KMS-11 (cell line): Measurements from ENCODE around the gene CD82.

Experiments used
- H2AFZ ChIP-seq: fragments of 200-600 bp; sonication (generic); 2 replicates; pipeline ENCODE4 v1.6.1; 2016; ENCODE audit warnings: antibody characterized with exemption, mixed run types, low read depth
- H3K27ac ChIP-seq: fragments of 200-600 bp; sonication (generic); 2 replicates; pipeline ENCODE4 v1.6.1; 2016; ENCODE audit warnings: mild to moderate bottlenecking, mixed run types
- H3K27me3 ChIP-seq: fragments of 200-600 bp; sonication (generic); 2 replicates; pipeline ENCODE4 v1.6.1; 2017; ENCODE audit warnings: mild to moderate bottlenecking, low read depth, mixed run types, moderate library complexity; ENCODE audit not compliant: insufficient read depth
- H3K36me3 ChIP-seq: fragments of 200-600 bp; sonication (generic); 2 replicates; pipeline ENCODE4 v1.6.1; 2017; ENCODE audit warnings: mild to moderate bottlenecking, mixed run types; ENCODE audit not compliant: insufficient read depth
- H3K4me1 ChIP-seq: fragments of 200-600 bp; sonication (generic); 2 replicates; pipeline ENCODE4 v1.6.1; 2016; ENCODE audit warnings: mild to moderate bottlenecking, low read depth, mixed run types; ENCODE audit not compliant: poor library complexity, severe bottlenecking
- H3K4me2 ChIP-seq: fragments of 200-600 bp; sonication (generic); 2 replicates; pipeline ENCODE4 v1.7.0; 2016; ENCODE audit warnings: mild to moderate bottlenecking, mixed run types
- H3K4me3 ChIP-seq: fragments of 200-600 bp; sonication (generic); IDR thresholded peaks from 2 replicates; pipeline ENCODE4 v1.6.1; 2017; ENCODE audit warnings: low read depth, low read length, mixed read lengths; ENCODE audit not compliant: insufficient read depth
- H3K79me2 ChIP-seq: fragments of 200-600 bp; sonication (generic); 2 replicates; pipeline ENCODE4 v1.6.1; 2016; ENCODE audit warnings: low read depth, mixed run types; ENCODE audit not compliant: insufficient read depth
- H3K9ac ChIP-seq: fragments of 200-600 bp; sonication (generic); 2 replicates; pipeline ENCODE4 v1.6.1; 2016; ENCODE audit warnings: mild to moderate bottlenecking, mixed run types
- H4K20me1 ChIP-seq: fragments of 200-600 bp; sonication (generic); 2 replicates; pipeline ENCODE4 v1.6.1; 2016; ENCODE audit warnings: mild to moderate bottlenecking, mixed run types; ENCODE audit not compliant: insufficient read depth
- TF ChIP-seq, protein P1 (sequence below): fragments of 200-600 bp; sonication (generic); conservative IDR thresholded peaks from 2 replicates; pipeline ENCODE4 v1.6.1; 2017; ENCODE audit warnings: low read depth, mild to moderate bottlenecking, antibody characterized with exemption, low read length, moderate library complexity, mixed read lengths

Gene CD82

DNA sequence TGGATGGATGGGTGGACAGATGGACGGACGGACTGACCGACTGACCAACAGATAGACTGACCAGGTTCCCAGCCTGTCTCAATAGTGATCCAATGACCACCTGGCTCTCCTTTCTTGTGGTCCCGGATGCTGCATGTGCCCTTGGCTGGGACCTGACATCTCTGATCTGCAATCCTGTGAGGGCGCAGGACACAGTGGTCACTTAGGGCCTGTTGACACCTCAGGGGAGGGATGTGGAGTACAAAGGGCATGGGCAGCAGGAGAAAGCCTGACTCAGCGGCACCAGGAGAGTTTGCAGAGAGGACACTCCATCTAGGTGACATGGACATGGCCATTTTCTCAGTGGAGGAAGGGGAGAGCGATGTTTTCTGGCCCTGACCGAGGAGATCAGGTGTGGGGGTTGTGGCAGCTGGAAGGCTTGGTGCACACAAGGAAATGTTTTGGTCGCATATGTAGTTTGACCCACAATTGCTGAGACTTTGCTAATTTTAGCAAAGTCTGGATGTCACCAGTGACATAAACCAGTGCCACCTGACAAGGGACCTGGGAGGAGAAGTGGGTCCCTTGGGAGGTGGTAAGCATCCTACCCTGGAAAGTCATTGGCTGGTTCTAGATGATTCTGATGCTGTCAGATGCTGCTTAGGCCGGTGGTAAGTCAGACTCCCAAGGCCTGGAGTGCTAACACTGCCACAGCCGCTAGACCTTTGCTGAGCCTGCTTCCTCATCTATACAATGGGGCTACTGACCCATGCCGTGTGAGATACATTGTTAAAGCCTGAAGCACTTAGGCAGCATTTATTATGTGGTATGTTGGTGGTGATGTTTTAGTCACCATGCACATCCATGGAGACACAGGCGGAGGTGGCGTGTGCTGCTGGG, 50.7 kb downstream of the CD82 start:
- H3K4me3 ChIP-seq, result no peak overlapping the region
- no peak overlapping the region for H2AFZ ChIP-seq
- no peak overlapping the region for H3K9ac ChIP-seq
- no peaks in the 10 kb centered on the region for H3K36me3 ChIP-seq
- no peak overlapping the region for H3K27ac ChIP-seq
- TF ChIP-seq, protein P1, sequence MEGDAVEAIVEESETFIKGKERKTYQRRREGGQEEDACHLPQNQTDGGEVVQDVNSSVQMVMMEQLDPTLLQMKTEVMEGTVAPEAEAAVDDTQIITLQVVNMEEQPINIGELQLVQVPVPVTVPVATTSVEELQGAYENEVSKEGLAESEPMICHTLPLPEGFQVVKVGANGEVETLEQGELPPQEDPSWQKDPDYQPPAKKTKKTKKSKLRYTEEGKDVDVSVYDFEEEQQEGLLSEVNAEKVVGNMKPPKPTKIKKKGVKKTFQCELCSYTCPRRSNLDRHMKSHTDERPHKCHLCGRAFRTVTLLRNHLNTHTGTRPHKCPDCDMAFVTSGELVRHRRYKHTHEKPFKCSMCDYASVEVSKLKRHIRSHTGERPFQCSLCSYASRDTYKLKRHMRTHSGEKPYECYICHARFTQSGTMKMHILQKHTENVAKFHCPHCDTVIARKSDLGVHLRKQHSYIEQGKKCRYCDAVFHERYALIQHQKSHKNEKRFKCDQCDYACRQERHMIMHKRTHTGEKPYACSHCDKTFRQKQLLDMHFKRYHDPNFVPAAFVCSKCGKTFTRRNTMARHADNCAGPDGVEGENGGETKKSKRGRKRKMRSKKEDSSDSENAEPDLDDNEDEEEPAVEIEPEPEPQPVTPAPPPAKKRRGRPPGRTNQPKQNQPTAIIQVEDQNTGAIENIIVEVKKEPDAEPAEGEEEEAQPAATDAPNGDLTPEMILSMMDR, result no peak
- no peaks in the 10 kb centered on the region for H3K27me3 ChIP-seq
- H3K4me2 ChIP-seq, result no peak overlapping the region
- H4K20me1 ChIP-seq, result no peaks in the 10 kb centered on the region
- peaks cover 12% of the 10 kb centered on the region for H3K4me1 ChIP-seq
- H3K79me2 ChIP-seq, result no peaks in the 10 kb centered on the region

DNA sequence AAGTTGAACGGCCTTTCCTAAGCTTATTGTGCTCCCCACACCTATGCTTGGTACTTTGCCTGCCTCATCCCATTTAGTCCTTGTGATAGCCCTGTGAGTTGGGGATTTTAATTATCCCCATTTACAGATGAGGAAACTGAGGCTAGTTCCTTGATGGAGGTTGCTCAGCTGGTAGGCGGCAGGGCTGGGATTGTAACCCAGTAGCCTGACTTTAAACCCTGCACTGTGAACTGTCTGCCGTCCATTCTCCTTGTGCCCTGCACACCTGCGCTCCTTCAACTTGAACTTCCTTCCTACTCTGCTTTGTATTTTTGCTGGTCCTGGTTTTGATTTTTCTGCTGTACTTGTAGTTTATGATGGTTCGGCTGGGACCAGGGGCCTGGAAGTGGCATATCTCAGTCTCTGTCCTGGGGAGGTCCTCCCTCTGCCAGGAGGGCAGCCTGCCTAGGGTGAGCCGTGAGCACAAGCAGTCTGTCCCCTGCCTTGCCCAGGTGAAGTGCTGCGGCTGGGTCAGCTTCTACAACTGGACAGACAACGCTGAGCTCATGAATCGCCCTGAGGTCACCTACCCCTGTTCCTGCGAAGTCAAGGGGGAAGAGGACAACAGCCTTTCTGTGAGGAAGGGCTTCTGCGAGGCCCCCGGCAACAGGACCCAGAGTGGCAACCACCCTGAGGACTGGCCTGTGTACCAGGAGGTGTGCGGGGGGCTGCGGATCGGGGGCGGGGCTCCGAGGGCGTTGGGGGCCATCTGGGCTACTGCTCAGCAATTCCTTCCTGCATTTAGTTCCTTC, 52.4 kb downstream of the CD82 start:
- Histone ChIP-seq H3K79me2 (no peaks in the 10 kb centered on the region), H3K4me2 (no peak overlapping the region), H3K27ac (no peak overlapping the region), H2AFZ (no peak overlapping the region), H3K4me1 (no peaks in the 10 kb centered on the region), H4K20me1 (no peaks in the 10 kb centered on the region), H3K36me3 (no peaks in the 10 kb centered on the region), H3K9ac (no peak overlapping the region), H3K4me3 (no peak overlapping the region), H3K27me3 (no peaks in the 10 kb centered on the region)
- TF ChIP-seq, protein P1, result no peak

DNA sequence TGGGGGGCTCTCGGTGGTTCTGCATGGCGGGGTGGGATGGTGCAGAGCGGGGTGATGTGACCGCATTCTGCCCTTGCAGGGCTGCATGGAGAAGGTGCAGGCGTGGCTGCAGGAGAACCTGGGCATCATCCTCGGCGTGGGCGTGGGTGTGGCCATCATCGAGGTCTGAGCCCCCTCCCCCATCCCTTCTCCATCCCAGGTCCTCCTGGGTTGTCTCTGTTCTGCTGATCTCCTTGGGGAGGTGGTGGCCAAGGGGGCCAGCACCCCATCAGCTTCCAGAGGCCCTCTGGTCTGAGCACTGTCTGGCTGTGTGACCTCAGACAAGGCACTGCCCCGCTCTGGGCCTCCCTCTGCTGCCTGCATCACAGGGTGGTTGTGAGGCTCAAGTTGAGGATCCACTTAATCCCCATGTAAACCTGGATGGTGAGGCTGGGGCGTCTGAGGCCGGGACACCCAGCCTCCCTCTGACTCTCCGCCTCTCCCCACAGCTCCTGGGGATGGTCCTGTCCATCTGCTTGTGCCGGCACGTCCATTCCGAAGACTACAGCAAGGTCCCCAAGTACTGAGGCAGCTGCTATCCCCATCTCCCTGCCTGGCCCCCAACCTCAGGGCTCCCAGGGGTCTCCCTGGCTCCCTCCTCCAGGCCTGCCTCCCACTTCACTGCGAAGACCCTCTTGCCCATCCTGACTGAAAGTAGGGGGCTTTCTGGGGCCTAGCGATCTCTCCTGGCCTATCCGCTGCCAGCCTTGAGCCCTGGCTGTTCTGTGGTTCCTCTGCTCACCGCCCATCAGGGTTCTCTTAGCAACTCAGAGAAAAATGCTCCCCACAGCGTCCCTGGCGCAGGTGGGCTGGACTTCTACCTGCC, 53.3 kb downstream of the CD82 start:
- Histone ChIP-seq H3K9ac (no peak overlapping the region), H3K4me1 (no peaks in the 10 kb centered on the region), H3K4me3 (no peak overlapping the region), H2AFZ (no peak overlapping the region), H3K27me3 (no peaks in the 10 kb centered on the region), H3K79me2 (no peaks in the 10 kb centered on the region), H3K27ac (no peak overlapping the region), H3K36me3 (no peaks in the 10 kb centered on the region), H3K4me2 (no peak overlapping the region), H4K20me1 (no peaks in the 10 kb centered on the region)
- TF ChIP-seq, protein P1, result no peak

DNA sequence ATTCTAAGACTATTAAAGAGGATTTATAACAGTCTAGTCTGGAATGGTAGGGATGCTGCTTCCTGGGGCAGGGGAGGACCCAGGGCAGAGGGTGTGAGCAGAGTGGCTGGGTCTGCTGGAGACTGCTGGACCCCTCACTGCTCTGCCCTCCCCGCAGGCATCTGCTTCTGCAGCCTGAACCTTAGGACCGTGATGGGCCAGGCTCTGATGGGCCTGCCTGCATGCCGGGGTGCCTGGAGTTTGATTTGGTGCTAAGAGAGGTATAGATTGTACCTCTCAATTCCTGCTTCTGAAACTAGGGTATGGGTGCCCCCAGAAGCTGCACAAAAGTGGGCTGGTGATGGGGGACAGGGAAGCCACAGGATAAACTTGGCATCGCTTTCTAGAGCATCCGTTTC, 54.9 kb downstream of the CD82 start:
- no peaks in the 10 kb centered on the region for H3K36me3 ChIP-seq

More for the DNA sequence above, 54.9 kb downstream of the CD82 start:
- H3K4me2 ChIP-seq, result no peak overlapping the region
- H3K27me3 ChIP-seq, result no peaks in the 10 kb centered on the region
- no peak overlapping the region for H2AFZ ChIP-seq
- H3K27ac ChIP-seq, result no peak overlapping the region
- no peaks in the 10 kb centered on the region for H3K79me2 ChIP-seq
- no peaks in the 10 kb centered on the region for H3K4me1 ChIP-seq
- no peak overlapping the region for H3K4me3 ChIP-seq
- TF ChIP-seq, protein P1, result no peak
- H3K9ac ChIP-seq, result no peak overlapping the region
- no peaks in the 10 kb centered on the region for H4K20me1 ChIP-seq
